G401 (cell line): ENCODE results near the gene ATG14. TPM values are rescaled to one million over a fixed set of nuclear protein-coding genes. Genes with fewer than 3 reads are reported as not detected.

Experiments used
- DNase-seq: peaks from one replicate; pipeline ENCODE4 v3.0.0-alpha.2; 2015; ENCODE audit warnings: low spot score
- in situ Hi-C: cut with HindIII; loops from 2 replicates; pipeline ENCODE4 v1.10.0; 2016; ENCODE audit warnings: low sequenced_read_pairs, mixed read lengths
- total RNA-seq: library from RNA; depleted of rRNA; stranded (reverse); fragments of >200 nt; shearing (Covaris generic); gene quantifications from 2 replicates; pipeline ENCODE4 v1.2.3, GENCODE V29; 2014; rRNA removed

Gene ATG14
- total RNA-seq, 1 experiment from 2014 or later: 8.7 TPM

GRCh38 chr14:55332654-55333570, 78.7 kb downstream of the ATG14 start:
- no peak for DNase-seq
- in situ Hi-C loops: no loop called here

GRCh38 chr14:55329999-55330710, 81.5 kb downstream of the ATG14 start:
- in situ Hi-C loops: no loop called here
- no peak for DNase-seq

- no peak for DNase-seq
- in situ Hi-C loops: no loop called here
These were observed 83.3 kb downstream of the ATG14 start for GRCh38 chr14:55328317-55328716.

GRCh38 chr14:55327179-55327578, 84.5 kb downstream of the ATG14 start:
- no peak for DNase-seq
- in situ Hi-C loops: no loop called here

- DNase-seq: no peak
- in situ Hi-C loops: no loop called here
These were observed 86.8 kb downstream of the ATG14 start for GRCh38 chr14:55324812-55325211.

- in situ Hi-C loops: no loop called here
- no peak for DNase-seq
These were observed 87.7 kb downstream of the ATG14 start for GRCh38 chr14:55323910-55324309.

- in situ Hi-C loops: no loop called here
- no peak for DNase-seq
These were observed 92.9 kb downstream of the ATG14 start for GRCh38 chr14:55318694-55319093.

GRCh38 chr14:55317542-55318306, 93.9 kb downstream of the ATG14 start:
- in situ Hi-C loops: no loop called here
- DNase-seq: no peak

- in situ Hi-C loops: no loop called here
- DNase-seq: no peak
These were observed 95.1 kb downstream of the ATG14 start for GRCh38 chr14:55316564-55316963.

Other genes starting within 250 kb of the ATG14 start
- 63.1 and 109 TPM in 2 replicates for gene DLGAP5, start 220.2 kb downstream of the ATG14 start, total RNA-seq
- 23.0 and 29.7 TPM in 2 replicates for gene FBXO34, start 140.4 kb downstream of the ATG14 start, total RNA-seq
- gene TBPL2, start 28.8 kb upstream of the ATG14 start, total RNA-seq: not detected in 2 replicates
- 92.4 and 132 TPM in 2 replicates for gene KTN1, start 168.4 kb upstream of the ATG14 start, total RNA-seq